SW480 (cell line): Measurements from ENCODE around the gene DYNLT3.

Source experiments
- DNase-seq: peaks from one replicate; pipeline ENCODE4 v3.0.0-alpha.2; 2016; ENCODE audit warnings: low spot score

Gene DYNLT3

GRCh38 chrX:37844622-37845021 lies 2.7 kb downstream of the DYNLT3 start:
- DNase-seq = no peak

GRCh38 chrX:37840931-37841330 lies 6.4 kb downstream of the DYNLT3 start:
- DNase-seq = no peak

GRCh38 chrX:37834937-37835336 lies 12.4 kb downstream of the DYNLT3 start:
- no peak for DNase-seq

GRCh38 chrX:37830371-37830770 lies 17.0 kb downstream of the DYNLT3 start:
- no peak for DNase-seq

- no peak for DNase-seq
Observed at GRCh38 chrX:37829721-37830120, 17.6 kb downstream of the DYNLT3 start.

GRCh38 chrX:37825215-37825842 lies 22.0 kb downstream of the DYNLT3 start:
- DNase-seq = peak; percentile 23

- DNase-seq = no peak
Observed at GRCh38 chrX:37824491-37825214, 22.7 kb downstream of the DYNLT3 start.

GRCh38 chrX:37820646-37821045 lies 26.7 kb downstream of the DYNLT3 start:
- DNase-seq = no peak

- DNase-seq = no peak
Observed at GRCh38 chrX:37818031-37818430, 29.3 kb downstream of the DYNLT3 start.

- DNase-seq = no peak
Observed at GRCh38 chrX:37817579-37817978, 29.8 kb downstream of the DYNLT3 start.

GRCh38 chrX:37817176-37817575 lies 30.2 kb downstream of the DYNLT3 start:
- no peak for DNase-seq

GRCh38 chrX:37816766-37817165 lies 30.6 kb downstream of the DYNLT3 start:
- DNase-seq = no peak

GRCh38 chrX:37815366-37815765 lies 32.0 kb downstream of the DYNLT3 start:
- no peak for DNase-seq

- peak; percentile 5 for DNase-seq
Observed at GRCh38 chrX:37813570-37813969, 33.8 kb downstream of the DYNLT3 start.

GRCh38 chrX:37812110-37812509 lies 35.3 kb downstream of the DYNLT3 start:
- no peak for DNase-seq

GRCh38 chrX:37809970-37810369 lies 37.4 kb downstream of the DYNLT3 start:
- no peak for DNase-seq

GRCh38 chrX:37803057-37803456 lies 44.3 kb downstream of the DYNLT3 start:
- DNase-seq = no peak

GRCh38 chrX:37802028-37802427 lies 45.3 kb downstream of the DYNLT3 start:
- DNase-seq = no peak

- DNase-seq = no peak
Observed at GRCh38 chrX:37800717-37801116, 46.7 kb downstream of the DYNLT3 start.

- no peak for DNase-seq
Observed at GRCh38 chrX:37799936-37800335, 47.4 kb downstream of the DYNLT3 start.

- no peak for DNase-seq
Observed at GRCh38 chrX:37796805-37797204, 50.6 kb downstream of the DYNLT3 start.

GRCh38 chrX:37796310-37796709 lies 51.1 kb downstream of the DYNLT3 start:
- no peak for DNase-seq
